Sciatic nerve (tissue), 1 donor: Measurements from ENCODE around the gene DUSP5. TPM values are rescaled to one million over a fixed set of nuclear protein-coding genes. Genes with fewer than 3 reads are reported as not detected.

ENCODE experiments used
- total RNA-seq: library from RNA; stranded (reverse); fragmentation: NEBNext Ultra II Directional; extraction: Animal tissue kit (Norgen Biotek cat#: 25700); gene quantifications from one replicate; pipeline ENCODE4 v1.2.1, GENCODE V29; 2021
- donor health status: DM: no; HTN: no; CAD: no.

The DUSP5 gene
- total RNA-seq, 1 donor from 2014 or later: 53.5 TPM

Other genes with a start within 250 kb of the DUSP5 start
- gene SMNDC1, start 193.0 kb upstream of the DUSP5 start, total RNA-seq: 35.4 TPM
- gene SMC3, start 69.8 kb downstream of the DUSP5 start, total RNA-seq: 48.6 TPM
- gene RBM20, start 146.4 kb downstream of the DUSP5 start, total RNA-seq: 0.67 TPM